Loucy (cell line): ENCODE results near the gene TRMT44.

Experiments used
- H2AFZ ChIP-seq: fragments of 200-600 bp; sonication (generic); 2 replicates; pipeline ENCODE4 v1.6.0; 2016; ENCODE audit warnings: antibody characterized with exemption, mild to moderate bottlenecking, low read length, moderate library complexity
- H3F3A ChIP-seq: fragments of 200-600 bp; 2 replicates; pipeline ENCODE4 v1.6.0; 2016; ENCODE audit warnings: antibody characterized with exemption, low read depth, mild to moderate bottlenecking
- H3K27me3 ChIP-seq: fragments of 200-600 bp; sonication (generic); 2 replicates; pipeline ENCODE4 v1.6.1; 2014; ENCODE audit warnings: low read length, mild to moderate bottlenecking; ENCODE audit not compliant: insufficient read depth, poor library complexity, severe bottlenecking
- H3K36me3 ChIP-seq: fragments of 200-600 bp; sonication (generic); 2 replicates; pipeline ENCODE4 v1.6.1; 2016; ENCODE audit warnings: low read length; ENCODE audit not compliant: insufficient read depth
- H3K4me1 ChIP-seq: fragments of 200-600 bp; sonication (generic); 2 replicates; pipeline ENCODE4 v1.5.1; 2014; ENCODE audit warnings: low read length, mild to moderate bottlenecking; ENCODE audit not compliant: insufficient read depth, poor library complexity, severe bottlenecking
- H3K4me2 ChIP-seq: fragments of 200-600 bp; sonication (generic); 2 replicates; pipeline ENCODE4 v1.6.0; 2014; ENCODE audit warnings: antibody characterized with exemption, low read length, low read depth, mild to moderate bottlenecking; ENCODE audit not compliant: poor library complexity, severe bottlenecking
- H3K4me3 ChIP-seq: fragments of 200-600 bp; sonication (generic); 2 replicates; pipeline ENCODE4 v1.5.1; 2014; ENCODE audit warnings: low read length, mild to moderate bottlenecking, mixed read lengths; ENCODE audit not compliant: poor library complexity, severe bottlenecking
- H3K79me2 ChIP-seq: fragments of 200-600 bp; sonication (generic); 2 replicates; pipeline ENCODE4 v1.6.1; 2014; ENCODE audit warnings: low read length; ENCODE audit not compliant: insufficient read depth
- H3K9ac ChIP-seq: fragments of 200-600 bp; sonication (generic); 2 replicates; pipeline ENCODE4 v1.6.0; 2014; ENCODE audit warnings: mild to moderate bottlenecking, low read depth, low read length, moderate library complexity; ENCODE audit not compliant: poor library complexity, severe bottlenecking
- H3K9me2 ChIP-seq: fragments of 200-600 bp; sonication (generic); replicated peaks from 2 replicates; pipeline ENCODE4 v1.6.1; 2016; ENCODE audit warnings: low read depth, low read length, mixed read lengths
- H3K9me3 ChIP-seq: fragments of 200-600 bp; sonication (generic); 2 replicates; pipeline ENCODE4 v1.6.1; 2014; ENCODE audit warnings: mild to moderate bottlenecking, antibody characterized with exemption, low read length, low read depth; ENCODE audit not compliant: insufficient read depth
- H4K20me1 ChIP-seq: fragments of 200-600 bp; sonication (generic); 2 replicates; pipeline ENCODE4 v1.6.0; 2014; ENCODE audit warnings: antibody characterized with exemption, low read length, mild to moderate bottlenecking; ENCODE audit not compliant: insufficient read depth, poor library complexity, severe bottlenecking
- CTCF ChIP-seq: fragments of 200-600 bp; sonication (generic); conservative IDR thresholded peaks from 2 replicates; pipeline ENCODE4 v1.5.1; 2014; ENCODE audit warnings: mild to moderate bottlenecking, antibody characterized with exemption, low read length
- EZH2phosphoT487 ChIP-seq: fragments of 200-600 bp; IDR thresholded peaks from 2 replicates; pipeline ENCODE4 v1.6.1; 2018; ENCODE audit warnings: antibody characterized with exemption, mild to moderate bottlenecking, moderate library complexity, borderline replicate concordance

The TRMT44 gene

DNA sequence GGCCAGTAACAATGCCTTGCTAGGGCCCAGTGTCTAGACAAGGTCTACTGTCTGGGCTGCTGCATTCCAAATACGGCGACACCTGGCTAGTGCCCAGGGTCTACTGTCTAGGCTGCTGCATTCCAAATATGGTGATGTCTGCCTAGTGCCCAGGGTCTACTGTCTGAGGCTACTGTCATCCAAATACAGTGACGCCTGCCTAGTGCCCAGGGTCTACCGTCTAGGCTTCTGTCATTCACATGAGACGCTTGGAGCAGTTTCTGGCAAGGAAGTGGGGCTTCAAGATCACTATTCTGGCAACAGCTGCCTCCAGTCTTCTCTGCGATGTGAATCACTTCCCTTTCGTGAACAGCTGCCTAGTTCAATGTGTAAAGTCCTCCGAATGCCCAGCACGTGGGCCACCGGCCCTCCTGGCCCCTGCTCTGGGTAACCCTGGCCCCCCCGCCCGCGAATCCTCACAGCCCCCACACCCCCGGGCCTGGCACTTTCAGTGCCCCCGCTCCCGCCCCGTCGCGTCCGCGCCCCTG is 12.8 kb upstream of the TRMT44 start:
- Histone ChIP-seq H3K4me1 (peaks cover 7% of the 10 kb centered on the region), H2AFZ (peak overlapping the region; percentile 94), H3K4me2 (peak overlapping the region; percentile 82), H3K36me3 (no peaks in the 10 kb centered on the region), H3K9me2 (no peaks in the 10 kb centered on the region), H3K4me3 (peak overlapping the region; percentile 92), H3K9ac (peak overlapping the region; percentile 89), H3K79me2 (peaks cover 6% of the 10 kb centered on the region; the same call in 1 of the 2 replicates), H3K9me3 (no peaks in the 10 kb centered on the region), H4K20me1 (no peaks in the 10 kb centered on the region), H3K27me3 (no peaks in the 10 kb centered on the region), H3F3A (no peaks in the 10 kb centered on the region)
- TF ChIP-seq CTCF, result no peak
- TF ChIP-seq EZH2phosphoT487, result no peak

DNA sequence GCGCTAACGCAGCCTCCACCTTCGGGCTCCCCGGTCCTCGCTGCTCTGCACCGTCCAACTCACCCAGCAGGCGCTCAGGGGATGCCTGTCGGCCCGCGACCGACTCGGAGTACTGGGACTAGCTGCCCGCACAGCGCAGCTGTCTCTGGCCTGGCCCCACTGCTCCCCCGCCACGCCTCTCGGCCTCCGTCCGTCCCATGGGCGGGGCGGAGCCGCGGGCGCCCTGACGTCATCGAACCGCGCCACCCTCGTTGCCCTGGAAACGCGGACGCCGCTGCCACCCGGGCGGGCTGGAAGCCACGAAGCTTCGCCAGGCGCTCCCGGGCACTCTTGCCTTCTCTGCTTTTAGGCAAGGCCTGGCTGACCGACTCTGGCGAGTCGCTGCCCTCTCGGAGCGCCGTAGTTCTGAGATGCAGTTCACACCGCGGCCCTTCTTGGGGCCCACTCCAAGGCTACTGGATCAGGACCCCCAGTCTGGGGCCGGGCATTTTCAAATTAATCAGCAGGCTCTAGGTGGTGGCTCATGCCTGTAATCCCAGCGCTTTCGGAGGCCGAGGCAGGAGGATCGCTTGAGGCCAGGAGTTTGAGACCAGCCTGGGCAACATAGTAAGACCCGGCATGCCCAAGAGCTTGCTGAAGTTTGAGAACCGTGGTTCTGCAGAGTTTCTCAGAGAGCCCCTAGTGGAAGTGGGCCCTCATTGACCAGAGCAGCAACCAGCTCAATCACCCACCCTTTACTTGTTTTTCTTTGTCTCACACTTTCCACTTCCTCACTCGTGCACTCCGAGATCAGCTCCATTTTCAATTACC is 12.1 kb upstream of the TRMT44 start:
- H3F3A ChIP-seq, result no peaks in the 10 kb centered on the region
- no peaks in the 10 kb centered on the region for H3K27me3 ChIP-seq
- peak overlapping the region; percentile 82 for H3K4me2 ChIP-seq
- peak overlapping the region; percentile 89 for H3K9ac ChIP-seq
- peak overlapping the region; percentile 94 for H2AFZ ChIP-seq
- H3K4me3 ChIP-seq, result peak overlapping the region; percentile 92
- no peaks in the 10 kb centered on the region for H3K36me3 ChIP-seq
- H3K9me2 ChIP-seq, result no peaks in the 10 kb centered on the region
- no peaks in the 10 kb centered on the region for H3K9me3 ChIP-seq
- peaks cover 6% of the 10 kb centered on the region; the same call in 1 of the 2 replicates for H3K79me2 ChIP-seq
- TF ChIP-seq CTCF (peak; percentile 57), EZH2phosphoT487 (no peak)
- H4K20me1 ChIP-seq, result no peaks in the 10 kb centered on the region
- H3K4me1 ChIP-seq, result peaks cover 7% of the 10 kb centered on the region

- TF ChIP-seq CTCF (no peak), EZH2phosphoT487 (no peak)
- no peaks in the 10 kb centered on the region for H3F3A ChIP-seq
- no peak overlapping the region for H3K9ac ChIP-seq
- no peaks in the 10 kb centered on the region for H3K36me3 ChIP-seq
- H2AFZ ChIP-seq, result no peak overlapping the region
- no peak overlapping the region for H3K4me3 ChIP-seq
- H3K9me2 ChIP-seq, result no peaks in the 10 kb centered on the region
- no peaks in the 10 kb centered on the region for H3K9me3 ChIP-seq
- no peaks in the 10 kb centered on the region for H4K20me1 ChIP-seq
- H3K79me2 ChIP-seq, result peaks cover 6% of the 10 kb centered on the region; the same call in 1 of the 2 replicates
- no peaks in the 10 kb centered on the region for H3K27me3 ChIP-seq
- no peak overlapping the region for H3K4me2 ChIP-seq
- H3K4me1 ChIP-seq, result peaks cover 4% of the 10 kb centered on the region
Observed at GRCh38 chr4:8431553-8431952, 9.0 kb upstream of the TRMT44 start.
